ENCODE results near the gene PARN. TPM values are rescaled to one million over a fixed set of nuclear protein-coding genes. Genes with fewer than 3 reads are reported as not detected.

The PARN gene
- total RNA-seq, 4 donors from 2014 or later = 69.8 to 214 (median 120) TPM

GRCh38 chr16:14499110-14499509 is 130.9 kb downstream of the PARN start:
- intact Hi-C loops (cut with DNase I) = no loop called here
- Histone ChIP-seq H3K4me3 (replicated peaks in 1 of 3) (no peak overlapping the region), H3K36me3 (no peaks in the 10 kb centered on the region), H3K27ac (peak overlapping the region; percentile 10 to 51 (median 42)), H3K4me1 (peaks cover 42 to 44% of the 10 kb centered on the region in 2 donors), H3K9me3 (no peaks in the 10 kb centered on the region), H3K27me3 (no peaks in the 10 kb centered on the region)
- no peak for TF ChIP-seq POLR2A (IDR thresholded peaks at IDR 0.05)
- TF ChIP-seq, protein P1, sequence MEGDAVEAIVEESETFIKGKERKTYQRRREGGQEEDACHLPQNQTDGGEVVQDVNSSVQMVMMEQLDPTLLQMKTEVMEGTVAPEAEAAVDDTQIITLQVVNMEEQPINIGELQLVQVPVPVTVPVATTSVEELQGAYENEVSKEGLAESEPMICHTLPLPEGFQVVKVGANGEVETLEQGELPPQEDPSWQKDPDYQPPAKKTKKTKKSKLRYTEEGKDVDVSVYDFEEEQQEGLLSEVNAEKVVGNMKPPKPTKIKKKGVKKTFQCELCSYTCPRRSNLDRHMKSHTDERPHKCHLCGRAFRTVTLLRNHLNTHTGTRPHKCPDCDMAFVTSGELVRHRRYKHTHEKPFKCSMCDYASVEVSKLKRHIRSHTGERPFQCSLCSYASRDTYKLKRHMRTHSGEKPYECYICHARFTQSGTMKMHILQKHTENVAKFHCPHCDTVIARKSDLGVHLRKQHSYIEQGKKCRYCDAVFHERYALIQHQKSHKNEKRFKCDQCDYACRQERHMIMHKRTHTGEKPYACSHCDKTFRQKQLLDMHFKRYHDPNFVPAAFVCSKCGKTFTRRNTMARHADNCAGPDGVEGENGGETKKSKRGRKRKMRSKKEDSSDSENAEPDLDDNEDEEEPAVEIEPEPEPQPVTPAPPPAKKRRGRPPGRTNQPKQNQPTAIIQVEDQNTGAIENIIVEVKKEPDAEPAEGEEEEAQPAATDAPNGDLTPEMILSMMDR (IDR thresholded peaks at IDR 0.05) = no peak
- WGBS, 2 donors = 89 to 91% methylated on average over 3 of the region's 3 CpGs
- DNase-seq = no peak

DNA sequence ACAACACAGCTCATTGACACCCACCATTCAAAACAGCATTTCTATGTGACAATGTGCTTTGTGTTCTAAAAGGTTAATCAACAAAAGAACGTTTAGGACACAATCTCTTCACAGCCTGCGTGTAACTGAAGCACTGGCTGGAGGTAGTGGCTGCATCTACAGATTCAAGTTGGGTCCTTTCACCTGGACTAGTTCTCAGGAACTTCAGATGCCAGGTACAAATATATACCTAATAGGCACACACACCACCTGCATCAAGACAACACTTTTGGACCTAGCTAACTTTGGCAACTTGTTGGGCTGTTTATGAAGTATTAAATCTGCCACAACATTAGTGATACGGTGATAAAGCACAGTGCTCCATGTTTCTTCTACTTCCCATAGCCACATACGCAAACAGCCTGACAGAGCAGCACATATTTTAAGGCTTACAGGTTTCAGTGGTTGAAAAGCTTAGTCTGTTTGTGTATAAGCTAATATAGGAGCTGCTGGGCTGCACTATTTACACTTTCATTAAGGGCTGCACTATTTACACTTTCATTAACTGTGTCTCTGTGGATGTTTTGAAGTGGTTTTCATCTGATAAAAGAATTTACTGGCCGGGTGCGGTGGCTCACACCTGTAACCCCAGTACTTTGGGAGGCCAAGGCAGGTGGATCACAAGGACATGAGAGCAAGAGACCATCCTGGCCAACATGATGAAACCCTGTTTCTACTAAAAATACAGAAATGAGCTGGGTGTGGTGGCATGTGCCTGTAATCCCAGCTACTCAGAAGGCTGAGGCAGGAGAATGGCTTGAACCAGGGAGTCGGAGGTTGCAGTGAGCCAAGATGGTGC is 132.6 kb downstream of the PARN start:
- H3K4me3 ChIP-seq (replicated peaks in 1 of 3) = no peak overlapping the region
- intact Hi-C loops (cut with DNase I) = no loop called here
- peaks cover 38 to 42% of the 10 kb centered on the region in 2 donors for H3K4me1 ChIP-seq
- WGBS, 2 donors = 82 to 86% methylated on average over 7 of the region's 7 CpGs
- no peak for DNase-seq
- no peaks in the 10 kb centered on the region for H3K9me3 ChIP-seq
- peak overlapping the region in 2 of 3 donors; percentile 6 to 20 for H3K27ac ChIP-seq
- TF ChIP-seq, protein P1 (IDR thresholded peaks at IDR 0.05) = no peak
- no peak for TF ChIP-seq POLR2A (IDR thresholded peaks at IDR 0.05)
- no peaks in the 10 kb centered on the region for H3K27me3 ChIP-seq
- H3K36me3 ChIP-seq = no peaks in the 10 kb centered on the region

DNA sequence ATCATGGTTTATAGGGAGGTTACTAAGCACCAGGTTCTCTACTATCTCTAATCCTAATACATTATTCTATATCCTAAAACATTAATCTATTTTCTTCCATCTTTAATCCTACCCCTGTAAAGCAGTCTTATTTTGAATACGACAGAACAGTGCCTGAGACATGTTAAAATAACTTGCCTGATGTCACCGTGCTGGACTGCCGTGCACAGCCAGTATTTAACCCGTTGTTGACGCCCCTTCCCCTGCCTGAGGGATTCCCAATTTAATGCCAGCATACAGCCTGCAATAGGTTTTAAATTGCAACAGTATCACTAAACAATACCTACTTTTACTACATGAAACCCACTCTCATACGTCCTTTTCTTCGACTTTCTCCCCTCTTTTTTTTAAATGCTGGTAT is 133.3 kb downstream of the PARN start:
- DNase-seq = peak; percentile 20 to 32
- WGBS, 2 donors = 40 to 41% methylated on average over 7 of the region's 7 CpGs
- intact Hi-C loops (cut with DNase I) = no loop called here
- Histone ChIP-seq H3K27me3 (no peaks in the 10 kb centered on the region), H3K36me3 (no peaks in the 10 kb centered on the region), H3K9me3 (no peaks in the 10 kb centered on the region), H3K4me1 (peaks cover 35 to 37% of the 10 kb centered on the region in 2 donors), H3K27ac (peak overlapping the region in 2 of 3 donors; percentile 6 to 46), H3K4me3 (replicated peaks in 1 of 3) (no peak overlapping the region)
- no peak for TF ChIP-seq POLR2A (IDR thresholded peaks at IDR 0.05)
- TF ChIP-seq, protein P1 (IDR thresholded peaks at IDR 0.05) = no peak

GRCh38 chr16:14496047-14496770 is 133.9 kb downstream of the PARN start:
- DNase-seq = no peak
- Histone ChIP-seq H3K9me3 (no peaks in the 10 kb centered on the region), H3K36me3 (no peaks in the 10 kb centered on the region), H3K4me1 (peaks cover 32 to 35% of the 10 kb centered on the region in 2 donors), H3K27me3 (no peaks in the 10 kb centered on the region), H3K4me3 (replicated peaks in 1 of 3) (no peak overlapping the region), H3K27ac (peak overlapping the region in 1 of 3 donors; percentile 46)
- intact Hi-C loops (cut with DNase I) = no loop called here
- WGBS, 2 donors = 77% methylated on average over 7 of the region's 7 CpGs
- TF ChIP-seq, protein P1 (IDR thresholded peaks at IDR 0.05) = no peak
- TF ChIP-seq POLR2A (IDR thresholded peaks at IDR 0.05) = no peak

Data from thyroid gland (tissue), 4 donors.